GM10266 (cell line): ENCODE data around the gene NEK11.
"Not testable (repeated sequence)": the region's sequence is repeated elsewhere in the genome, so short reads cannot be mapped to it uniquely, and the experiment has no call there.

ENCODE experiments used
- DNase-seq: peaks from one replicate; pipeline ENCODE4 v3.0.0; 2012; ENCODE audit errors: extremely low spot score
- TF ChIP-seq, protein P1 (sequence below): IDR thresholded peaks from 2 replicates; pipeline ENCODE4 v1.5.1; 2012; ENCODE audit warnings: mild to moderate bottlenecking, low read depth; ENCODE audit not compliant: control insufficient read depth, insufficient read depth; ENCODE audit errors: missing control alignments

Gene NEK11

DNA sequence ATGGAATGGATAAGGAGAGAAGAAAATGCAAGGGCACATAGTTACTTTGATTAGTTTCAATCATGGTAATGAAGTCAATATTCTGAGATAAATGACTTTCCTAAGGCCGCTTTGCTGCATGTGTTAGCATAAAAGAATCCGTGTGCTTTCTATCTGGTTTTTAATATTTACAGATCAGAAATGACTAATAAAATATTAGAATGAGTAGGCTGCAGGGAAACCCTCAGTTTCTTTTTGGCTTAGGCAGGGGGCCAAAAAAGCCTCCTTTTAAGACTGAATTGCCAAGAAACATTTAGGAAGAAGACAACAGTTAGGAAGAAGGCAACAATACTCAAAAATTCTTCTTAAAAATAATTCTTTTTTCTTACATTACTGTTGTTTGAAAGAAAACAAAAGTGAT is 11.6 kb downstream of the NEK11 start:
- no peak for DNase-seq
- TF ChIP-seq, protein P1, sequence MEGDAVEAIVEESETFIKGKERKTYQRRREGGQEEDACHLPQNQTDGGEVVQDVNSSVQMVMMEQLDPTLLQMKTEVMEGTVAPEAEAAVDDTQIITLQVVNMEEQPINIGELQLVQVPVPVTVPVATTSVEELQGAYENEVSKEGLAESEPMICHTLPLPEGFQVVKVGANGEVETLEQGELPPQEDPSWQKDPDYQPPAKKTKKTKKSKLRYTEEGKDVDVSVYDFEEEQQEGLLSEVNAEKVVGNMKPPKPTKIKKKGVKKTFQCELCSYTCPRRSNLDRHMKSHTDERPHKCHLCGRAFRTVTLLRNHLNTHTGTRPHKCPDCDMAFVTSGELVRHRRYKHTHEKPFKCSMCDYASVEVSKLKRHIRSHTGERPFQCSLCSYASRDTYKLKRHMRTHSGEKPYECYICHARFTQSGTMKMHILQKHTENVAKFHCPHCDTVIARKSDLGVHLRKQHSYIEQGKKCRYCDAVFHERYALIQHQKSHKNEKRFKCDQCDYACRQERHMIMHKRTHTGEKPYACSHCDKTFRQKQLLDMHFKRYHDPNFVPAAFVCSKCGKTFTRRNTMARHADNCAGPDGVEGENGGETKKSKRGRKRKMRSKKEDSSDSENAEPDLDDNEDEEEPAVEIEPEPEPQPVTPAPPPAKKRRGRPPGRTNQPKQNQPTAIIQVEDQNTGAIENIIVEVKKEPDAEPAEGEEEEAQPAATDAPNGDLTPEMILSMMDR, result no peak

GRCh38 chr3:131042271-131042985 is 15.8 kb downstream of the NEK11 start:
- not testable (repeated sequence) for DNase-seq

DNA sequence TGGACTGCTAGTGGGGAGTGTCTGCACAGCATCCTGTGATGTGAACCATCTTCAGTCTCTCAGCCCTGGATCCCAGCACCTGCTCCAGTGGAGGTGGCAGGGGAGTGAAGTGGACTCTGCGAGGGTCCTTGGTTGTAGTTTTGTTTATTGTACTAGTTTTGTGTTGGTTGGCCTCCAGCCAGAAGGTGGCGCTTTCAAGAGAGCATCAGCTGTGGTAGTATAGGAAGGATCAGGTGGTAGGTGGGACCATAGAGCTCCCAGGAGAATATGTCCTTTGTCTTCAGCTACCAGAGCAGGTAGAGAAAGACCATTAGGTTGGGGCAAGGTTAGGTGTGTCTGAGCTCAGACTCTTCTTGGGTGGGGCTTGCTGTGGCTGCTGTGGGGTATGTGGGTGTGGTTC is 20.9 kb downstream of the NEK11 start:
- TF ChIP-seq, protein P1, result no peak
- no peak for DNase-seq

DNA sequence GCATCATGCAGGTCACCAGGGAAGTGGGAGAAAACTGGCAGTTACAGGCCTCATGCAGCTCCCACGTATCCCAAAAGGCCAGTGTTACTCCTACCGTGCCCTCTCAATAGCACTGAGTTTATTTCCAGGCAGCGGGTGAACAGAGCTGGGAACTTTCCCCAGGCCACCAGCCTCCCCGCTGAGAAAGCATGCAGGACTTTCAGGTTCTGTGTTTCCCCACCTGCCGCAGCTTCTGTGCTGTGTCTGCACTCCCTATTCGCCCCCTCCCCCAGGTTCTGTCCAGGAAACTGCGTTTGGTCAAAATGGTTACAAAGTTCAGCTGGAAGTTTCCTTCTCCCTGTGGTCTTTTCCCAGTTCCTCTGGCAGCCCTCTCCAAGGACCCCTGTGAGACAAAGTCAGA is 21.4 kb downstream of the NEK11 start:
- TF ChIP-seq, protein P1, result no peak
- no peak for DNase-seq

GRCh38 chr3:131050001-131050400 is 23.3 kb downstream of the NEK11 start:
- no peak for DNase-seq
- TF ChIP-seq, protein P1, result no peak

DNA sequence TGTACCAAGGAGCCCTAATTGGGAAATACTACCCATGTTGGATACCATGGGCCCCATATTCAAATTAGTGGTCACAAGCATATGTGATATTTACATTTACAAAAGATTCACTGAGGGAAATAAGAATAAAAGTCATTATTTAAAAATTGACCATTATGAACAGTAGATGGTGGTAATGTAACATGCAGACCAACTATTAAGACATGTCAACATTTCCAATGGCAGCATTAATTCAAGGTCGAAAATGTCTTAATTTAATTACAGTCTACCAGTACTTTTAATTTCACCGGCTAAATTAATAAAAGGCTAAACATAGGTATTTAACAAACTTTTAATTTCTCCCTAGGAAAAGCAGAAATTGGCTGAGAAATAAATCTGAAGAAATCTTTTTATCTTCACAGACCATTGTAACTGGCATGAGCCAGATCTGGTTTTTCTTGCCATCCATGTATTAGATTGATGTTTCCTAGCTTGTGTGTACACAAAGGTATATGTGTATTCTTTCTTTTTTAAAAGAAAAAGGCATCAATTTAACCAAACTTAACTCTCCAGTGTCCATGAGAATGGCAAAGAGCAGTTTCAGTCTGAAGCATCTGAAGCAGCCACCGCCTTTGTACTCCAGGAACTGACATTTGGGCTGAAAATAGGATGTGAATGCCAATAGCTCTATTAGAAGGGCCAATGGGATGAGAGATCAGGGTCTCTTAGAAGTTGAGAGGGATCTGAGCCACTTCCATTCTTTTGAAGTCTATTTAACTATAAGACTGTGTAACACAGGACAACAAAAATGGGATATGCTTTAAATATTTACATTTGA is 26.6 kb downstream of the NEK11 start:
- no peak for DNase-seq
- TF ChIP-seq, protein P1, result peak; percentile 8

DNA sequence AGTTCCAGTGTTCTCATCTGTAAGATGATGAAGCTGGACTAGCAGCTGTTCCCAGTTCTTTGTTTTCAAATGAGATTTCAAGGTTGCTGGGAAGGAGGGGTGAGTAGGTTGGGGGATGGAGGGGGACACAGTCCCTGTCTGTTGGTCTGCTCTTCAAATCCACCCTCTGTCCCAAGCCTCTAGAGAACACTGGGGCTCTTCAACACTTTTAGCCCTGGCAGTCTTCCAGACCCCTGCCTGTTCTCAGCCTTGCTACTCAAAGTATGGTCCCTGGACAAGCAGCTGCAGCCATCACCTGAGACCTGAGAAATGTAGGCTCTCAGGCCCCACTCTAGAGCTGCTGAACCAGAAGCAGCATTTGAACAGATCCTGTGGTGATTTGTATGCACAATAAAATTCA is 41.3 kb downstream of the NEK11 start:
- no peak for DNase-seq
- TF ChIP-seq, protein P1, result no peak
